ENCODE measurements around the gene WIF1.

Gene WIF1

GRCh38 chr12:65123435-65124063 is 2.4 kb upstream of the WIF1 start:
- DNase-seq (ENCODE audit: low read depth in 1 of 2, low spot score in 1 of 2) = no peak

- DNase-seq (ENCODE audit: low read depth in 1 of 2, low spot score in 1 of 2) = no peak
Observed at GRCh38 chr12:65122703-65123102, 1.6 kb upstream of the WIF1 start.

DNA sequence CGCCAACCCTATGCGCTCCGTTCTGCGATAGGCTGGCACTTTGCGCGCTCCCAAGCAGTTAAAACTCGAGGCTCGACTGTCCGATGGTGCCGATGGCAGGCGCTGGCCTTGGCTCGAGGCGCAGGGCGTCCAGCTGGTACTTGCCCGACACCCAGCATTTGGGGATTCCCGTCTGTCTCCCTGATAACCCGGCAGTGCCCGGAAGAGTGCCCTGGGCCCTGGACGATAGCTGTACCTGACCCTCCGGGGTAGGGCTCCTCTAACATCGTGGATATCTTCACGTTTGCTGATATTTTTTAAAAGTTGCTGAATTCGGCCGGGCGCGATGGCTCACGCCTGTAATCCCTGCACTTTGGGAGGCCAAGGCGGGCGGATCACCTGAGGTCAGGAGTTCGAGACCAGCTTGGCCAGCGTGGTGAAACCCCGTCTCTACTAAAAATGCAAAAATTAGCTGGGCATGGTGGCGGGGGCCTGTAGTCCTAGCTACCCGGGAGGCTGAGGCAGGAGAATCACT is 908 bp upstream of the WIF1 start:
- DNase-seq (ENCODE audit: low read depth in 1 of 2, low spot score in 1 of 2) = no peak

DNA sequence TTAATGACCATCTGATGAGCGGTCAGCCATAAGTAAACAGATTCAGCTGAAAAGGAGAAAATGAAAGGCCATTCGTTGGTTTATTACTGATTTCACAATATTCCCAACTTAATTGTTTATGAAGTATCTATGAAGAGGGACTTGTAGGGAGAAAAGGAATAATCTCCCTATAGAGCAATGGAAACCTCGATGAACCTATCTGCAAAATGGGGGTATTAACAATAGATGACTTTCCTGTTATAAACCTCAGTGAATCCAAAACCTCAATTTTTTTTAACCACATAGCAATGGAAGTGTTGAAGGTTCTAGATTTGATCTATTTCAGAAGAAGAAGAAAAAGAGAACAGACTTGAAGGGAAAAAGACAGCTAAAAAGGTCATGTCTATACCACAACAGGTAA is 2.0 kb downstream of the WIF1 start:
- DNase-seq (ENCODE audit: low read depth in 1 of 2, low spot score in 1 of 2) = no peak

- DNase-seq (ENCODE audit: low read depth in 1 of 2, low spot score in 1 of 2) = no peak
Observed at GRCh38 chr12:65113621-65114035, 7.5 kb downstream of the WIF1 start.

GRCh38 chr12:65106948-65107347 is 14.2 kb downstream of the WIF1 start:
- DNase-seq (ENCODE audit: low read depth in 1 of 2, low spot score in 1 of 2) = no peak

DNA sequence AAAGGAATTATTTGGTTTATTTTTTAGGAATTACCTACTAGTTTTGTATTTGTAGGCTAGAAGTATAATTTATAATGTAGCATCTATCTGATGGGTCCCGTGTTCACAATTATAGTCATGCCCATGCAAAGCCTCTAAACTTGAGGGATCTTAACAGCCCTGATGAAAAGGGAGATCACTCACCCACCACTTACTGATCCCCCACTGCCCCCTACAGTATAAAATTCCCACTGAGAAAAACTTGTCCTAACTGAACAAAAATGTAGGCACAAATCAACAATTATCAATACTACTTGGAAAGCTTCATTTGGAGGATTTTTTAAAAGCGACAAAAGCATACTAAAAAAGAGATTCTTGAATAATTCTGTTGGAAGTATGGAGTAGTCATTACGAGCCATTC is 21.0 kb downstream of the WIF1 start:
- no peak for DNase-seq (ENCODE audit: low read depth in 1 of 2, low spot score in 1 of 2)

- no peak for DNase-seq (ENCODE audit: low read depth in 1 of 2, low spot score in 1 of 2)
Observed at GRCh38 chr12:65099182-65099581, 21.9 kb downstream of the WIF1 start.

DNA sequence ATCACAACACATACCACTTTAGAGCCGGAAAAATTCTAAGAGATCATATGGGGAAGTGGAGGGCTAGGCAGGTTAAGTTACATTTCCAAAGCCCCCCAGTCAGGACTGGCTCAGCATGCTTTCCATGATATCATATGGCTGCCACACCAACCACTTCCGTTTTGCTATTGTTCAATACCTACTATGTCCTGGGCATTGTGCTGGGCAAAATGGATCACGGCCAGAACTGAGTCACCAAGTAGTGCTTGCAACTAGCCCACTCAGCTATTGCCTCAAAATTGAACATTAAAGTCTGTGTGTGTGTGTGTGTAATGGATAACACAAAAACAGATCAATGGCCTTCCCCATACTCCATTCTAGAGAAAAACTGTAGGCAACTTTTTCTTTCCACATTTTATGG is 22.7 kb downstream of the WIF1 start:
- DNase-seq (ENCODE audit: low read depth in 1 of 2, low spot score in 1 of 2) = no peak

DNA sequence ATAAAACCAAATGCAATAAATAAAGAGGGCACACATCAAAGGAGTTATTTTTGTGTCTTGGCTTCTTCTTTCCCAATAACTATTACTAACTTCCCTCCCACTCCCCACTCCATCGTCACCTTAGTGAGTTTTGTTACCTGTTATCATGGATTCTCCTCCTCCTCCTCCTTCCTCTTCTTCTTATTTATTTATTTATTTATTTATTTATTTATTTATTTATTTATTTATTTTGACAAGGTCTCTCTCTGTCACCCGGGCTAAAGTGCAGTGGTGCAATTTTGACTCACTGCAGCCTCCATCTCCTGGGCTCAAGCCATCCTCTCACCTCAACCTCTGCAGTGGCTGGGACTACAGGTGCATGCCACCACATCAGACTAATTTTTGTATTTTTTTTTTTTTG is 26.4 kb downstream of the WIF1 start:
- DNase-seq (ENCODE audit: low read depth in 1 of 2, low spot score in 1 of 2) = no peak

DNA sequence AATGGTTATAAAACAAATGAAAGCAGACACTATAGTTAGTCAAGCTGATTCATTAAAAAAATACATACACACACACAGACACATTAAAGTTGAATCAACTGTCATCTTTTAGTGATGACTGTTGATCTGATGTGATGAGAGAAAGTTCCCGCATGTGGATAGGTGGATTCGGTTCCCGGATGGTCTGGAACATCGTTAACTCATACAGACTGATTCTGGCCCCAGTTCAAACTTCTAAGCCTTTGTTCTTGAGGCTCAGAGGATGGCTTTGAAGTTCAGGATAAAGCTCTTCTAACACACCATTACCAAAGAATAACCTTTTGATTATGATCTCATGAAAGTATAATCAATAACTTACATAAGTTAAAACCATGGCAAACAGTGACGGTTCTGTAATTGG is 27.5 kb downstream of the WIF1 start:
- no peak for DNase-seq (ENCODE audit: low read depth in 1 of 2, low spot score in 1 of 2)

DNA sequence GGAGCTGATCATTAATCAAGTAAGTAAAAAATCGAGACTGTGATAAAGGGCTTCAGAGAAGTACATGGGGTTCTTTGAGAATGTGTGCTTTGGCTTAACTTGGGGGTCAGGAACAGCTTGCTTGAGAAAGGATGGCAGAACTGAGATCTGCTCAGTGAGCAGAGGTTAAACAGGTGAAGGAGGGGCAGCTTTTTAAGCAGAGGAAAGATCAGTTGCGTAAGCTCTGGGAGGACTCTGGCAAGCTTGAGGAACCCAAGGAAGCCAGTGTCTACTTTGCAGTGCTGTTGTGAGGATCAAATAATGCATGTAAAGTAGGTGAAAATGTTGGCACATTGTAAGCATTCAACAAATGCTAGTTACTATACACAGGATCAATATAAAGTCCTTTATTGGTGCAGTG is 30.6 kb downstream of the WIF1 start:
- no peak for DNase-seq (ENCODE audit: low read depth in 1 of 2, low spot score in 1 of 2)

- no peak for DNase-seq (ENCODE audit: low read depth in 1 of 2, low spot score in 1 of 2)
Observed at GRCh38 chr12:65086236-65086635, 34.9 kb downstream of the WIF1 start.

GRCh38 chr12:65084579-65084978 is 36.5 kb downstream of the WIF1 start:
- DNase-seq (ENCODE audit: low read depth in 1 of 2, low spot score in 1 of 2) = no peak

DNA sequence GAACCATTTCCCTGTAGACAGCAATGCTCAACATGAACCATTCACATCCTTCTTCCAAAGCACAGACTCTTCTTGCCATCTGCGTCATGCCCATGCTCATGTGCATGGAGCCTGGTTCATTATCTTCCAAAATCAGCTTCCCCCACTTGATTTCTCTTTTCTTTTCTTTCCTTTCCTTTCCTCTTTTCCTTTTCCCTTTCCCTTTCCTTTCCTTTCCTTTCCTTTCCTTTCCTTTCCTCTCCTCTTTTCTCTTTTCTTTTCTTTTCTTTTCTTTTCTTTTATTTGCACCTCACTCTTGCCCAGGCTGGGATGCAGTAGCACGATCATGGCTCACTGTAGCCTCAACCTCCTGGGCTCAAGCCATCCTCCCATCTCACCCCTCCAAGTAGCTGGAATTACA is 37.5 kb downstream of the WIF1 start:
- DNase-seq (ENCODE audit: low read depth in 1 of 2, low spot score in 1 of 2) = no peak

GRCh38 chr12:65082406-65082805 is 38.7 kb downstream of the WIF1 start:
- DNase-seq (ENCODE audit: low read depth in 1 of 2, low spot score in 1 of 2) = no peak

GRCh38 chr12:65081496-65081895 is 39.6 kb downstream of the WIF1 start:
- DNase-seq (ENCODE audit: low read depth in 1 of 2, low spot score in 1 of 2) = no peak

GRCh38 chr12:65074932-65075331 is 46.2 kb downstream of the WIF1 start:
- no peak for DNase-seq (ENCODE audit: low read depth in 1 of 2, low spot score in 1 of 2)

- DNase-seq (ENCODE audit: low read depth in 1 of 2, low spot score in 1 of 2) = no peak
Observed at GRCh38 chr12:65069336-65069735, 51.8 kb downstream of the WIF1 start.

- DNase-seq (ENCODE audit: low read depth in 1 of 2, low spot score in 1 of 2) = no peak
Observed at GRCh38 chr12:65067383-65067782, 53.7 kb downstream of the WIF1 start.

DNA sequence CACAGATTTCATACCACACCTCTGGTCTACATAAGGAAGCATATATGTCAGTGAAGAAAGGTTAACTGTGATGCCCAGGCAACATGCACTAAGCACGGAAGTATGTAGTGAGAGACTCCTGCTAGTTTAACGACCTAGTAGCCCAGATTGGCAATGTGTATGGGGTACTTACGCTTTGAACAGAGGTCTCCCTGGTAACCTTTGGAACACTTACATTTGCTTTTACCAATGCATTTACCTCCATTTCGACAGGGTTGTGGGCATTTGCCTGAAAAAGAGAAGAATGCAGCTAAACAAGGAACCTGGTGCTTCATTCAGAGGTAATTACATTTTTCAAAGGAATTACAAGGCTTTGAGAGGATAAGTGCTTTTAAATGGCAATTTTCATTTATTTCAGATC is 65.2 kb downstream of the WIF1 start:
- no peak for DNase-seq (ENCODE audit: low read depth in 1 of 2, low spot score in 1 of 2)

GRCh38 chr12:65051218-65051617 is 69.9 kb downstream of the WIF1 start:
- DNase-seq (ENCODE audit: low read depth in 1 of 2, low spot score in 1 of 2) = no peak

GRCh38 chr12:65045269-65045668 is 75.8 kb downstream of the WIF1 start:
- DNase-seq (ENCODE audit: low read depth in 1 of 2, low spot score in 1 of 2) = no peak

GRCh38 chr12:65039301-65039700 is 81.8 kb downstream of the WIF1 start:
- no peak for DNase-seq (ENCODE audit: low read depth in 1 of 2, low spot score in 1 of 2)
